Measurements from ENCODE around the gene LRG1.

DNA sequence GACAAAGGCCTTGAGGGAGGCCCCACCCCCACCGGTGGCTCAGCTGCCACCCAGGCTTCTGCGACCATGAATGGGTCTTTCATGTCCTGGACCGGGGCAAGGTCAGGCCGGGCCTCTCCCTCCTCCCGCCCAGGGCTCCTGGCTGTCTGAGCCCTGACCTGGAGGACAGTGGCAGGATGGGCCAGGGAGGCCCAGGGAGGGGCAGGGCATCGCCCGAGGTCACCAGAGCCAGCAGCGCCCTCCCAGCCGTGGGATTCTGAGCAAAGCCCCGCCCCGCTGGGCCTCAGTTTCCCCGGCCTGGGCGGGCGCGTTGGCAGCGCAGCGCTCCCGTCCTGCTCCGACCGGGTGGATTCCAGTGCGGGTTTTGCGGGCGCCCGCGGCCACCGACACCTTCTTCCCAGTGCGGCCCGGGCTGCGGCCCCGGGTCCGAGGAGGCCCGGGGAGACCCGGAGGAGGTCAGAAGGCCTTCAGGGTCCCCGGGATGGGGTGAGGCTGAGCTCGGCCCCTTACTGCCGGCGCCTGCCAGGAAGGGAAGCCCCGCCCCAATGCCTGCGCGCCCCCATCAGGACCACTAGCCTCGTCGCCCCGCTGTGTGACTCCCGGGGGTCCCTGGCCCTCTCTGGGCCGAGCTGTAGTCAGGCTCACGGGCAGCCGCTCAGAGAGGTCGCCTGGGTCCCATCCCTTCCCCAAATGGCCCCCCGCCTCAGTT, 44.3 kb upstream of the LRG1 start:
- no peak for TF ChIP-seq POLR2A (IDR thresholded peaks at IDR 0.05)
- TF ChIP-seq, protein P1, sequence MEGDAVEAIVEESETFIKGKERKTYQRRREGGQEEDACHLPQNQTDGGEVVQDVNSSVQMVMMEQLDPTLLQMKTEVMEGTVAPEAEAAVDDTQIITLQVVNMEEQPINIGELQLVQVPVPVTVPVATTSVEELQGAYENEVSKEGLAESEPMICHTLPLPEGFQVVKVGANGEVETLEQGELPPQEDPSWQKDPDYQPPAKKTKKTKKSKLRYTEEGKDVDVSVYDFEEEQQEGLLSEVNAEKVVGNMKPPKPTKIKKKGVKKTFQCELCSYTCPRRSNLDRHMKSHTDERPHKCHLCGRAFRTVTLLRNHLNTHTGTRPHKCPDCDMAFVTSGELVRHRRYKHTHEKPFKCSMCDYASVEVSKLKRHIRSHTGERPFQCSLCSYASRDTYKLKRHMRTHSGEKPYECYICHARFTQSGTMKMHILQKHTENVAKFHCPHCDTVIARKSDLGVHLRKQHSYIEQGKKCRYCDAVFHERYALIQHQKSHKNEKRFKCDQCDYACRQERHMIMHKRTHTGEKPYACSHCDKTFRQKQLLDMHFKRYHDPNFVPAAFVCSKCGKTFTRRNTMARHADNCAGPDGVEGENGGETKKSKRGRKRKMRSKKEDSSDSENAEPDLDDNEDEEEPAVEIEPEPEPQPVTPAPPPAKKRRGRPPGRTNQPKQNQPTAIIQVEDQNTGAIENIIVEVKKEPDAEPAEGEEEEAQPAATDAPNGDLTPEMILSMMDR (IDR thresholded peaks at IDR 0.05) = no peak
